ENCODE results near the gene PNMA6E.
"Not testable (repeated sequence)": the region's sequence is repeated elsewhere in the genome, so short reads cannot be mapped to it uniquely, and the experiment has no call there.

The PNMA6E gene

DNA sequence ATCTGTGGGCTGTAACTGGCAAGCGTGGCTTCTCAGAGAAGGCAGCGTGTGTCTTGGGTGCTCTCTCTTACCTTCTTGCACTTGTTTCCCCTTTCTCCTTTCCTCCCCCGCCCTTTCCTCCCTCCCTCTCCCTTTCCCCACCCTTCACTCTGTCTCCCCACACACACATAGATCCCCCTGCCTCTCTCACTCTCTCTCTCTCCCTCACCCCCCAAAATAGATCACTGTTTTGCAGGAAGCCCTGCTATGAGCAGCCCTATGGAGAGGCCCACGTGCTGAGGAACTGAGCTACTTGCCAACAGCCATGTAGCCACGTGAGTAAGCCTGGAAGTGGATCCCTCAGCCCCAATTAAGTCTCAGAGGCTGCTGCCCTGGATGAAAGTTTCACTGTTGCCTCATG is 4.3 kb upstream of the PNMA6E start:
- H3K27ac ChIP-seq (ENCODE audit: extremely low read depth, low read depth, low read length): no peak overlapping the region
- TF ChIP-seq ZNF571 (tag by site-specific recombination; IDR thresholded peaks at IDR 0.05) (no peak), MYNN (tag by site-specific recombination; IDR thresholded peaks at IDR 0.05; ENCODE audit: borderline replicate concordance) (no peak), OVOL3 (tag by site-specific recombination; IDR thresholded peaks at IDR 0.05) (no peak), ZNF239 (tag by site-specific recombination; IDR thresholded peaks at IDR 0.05) (no peak), TRIM28 (IDR thresholded peaks at IDR 0.05; ENCODE audit: borderline replicate concordance, low read length) (no peak), ZNF48 (tag by site-specific recombination; IDR thresholded peaks at IDR 0.05) (no peak), ZNF302 (tag by site-specific recombination; IDR thresholded peaks at IDR 0.05; ENCODE audit: low read depth) (no peak), ZNF354C (tag by site-specific recombination; IDR thresholded peaks at IDR 0.05; ENCODE audit: borderline replicate concordance, low read depth) (no peak), YY1 (tag by site-specific recombination; IDR thresholded peaks at IDR 0.05) (no peak), ZBTB7A (tag by site-specific recombination; IDR thresholded peaks at IDR 0.05; ENCODE audit: low read depth) (no peak), KLF10 (tag by site-specific recombination; IDR thresholded peaks at IDR 0.05) (no peak), ZNF658 (tag by site-specific recombination; IDR thresholded peaks at IDR 0.05) (no peak)
- TF ChIP-seq, protein P1, sequence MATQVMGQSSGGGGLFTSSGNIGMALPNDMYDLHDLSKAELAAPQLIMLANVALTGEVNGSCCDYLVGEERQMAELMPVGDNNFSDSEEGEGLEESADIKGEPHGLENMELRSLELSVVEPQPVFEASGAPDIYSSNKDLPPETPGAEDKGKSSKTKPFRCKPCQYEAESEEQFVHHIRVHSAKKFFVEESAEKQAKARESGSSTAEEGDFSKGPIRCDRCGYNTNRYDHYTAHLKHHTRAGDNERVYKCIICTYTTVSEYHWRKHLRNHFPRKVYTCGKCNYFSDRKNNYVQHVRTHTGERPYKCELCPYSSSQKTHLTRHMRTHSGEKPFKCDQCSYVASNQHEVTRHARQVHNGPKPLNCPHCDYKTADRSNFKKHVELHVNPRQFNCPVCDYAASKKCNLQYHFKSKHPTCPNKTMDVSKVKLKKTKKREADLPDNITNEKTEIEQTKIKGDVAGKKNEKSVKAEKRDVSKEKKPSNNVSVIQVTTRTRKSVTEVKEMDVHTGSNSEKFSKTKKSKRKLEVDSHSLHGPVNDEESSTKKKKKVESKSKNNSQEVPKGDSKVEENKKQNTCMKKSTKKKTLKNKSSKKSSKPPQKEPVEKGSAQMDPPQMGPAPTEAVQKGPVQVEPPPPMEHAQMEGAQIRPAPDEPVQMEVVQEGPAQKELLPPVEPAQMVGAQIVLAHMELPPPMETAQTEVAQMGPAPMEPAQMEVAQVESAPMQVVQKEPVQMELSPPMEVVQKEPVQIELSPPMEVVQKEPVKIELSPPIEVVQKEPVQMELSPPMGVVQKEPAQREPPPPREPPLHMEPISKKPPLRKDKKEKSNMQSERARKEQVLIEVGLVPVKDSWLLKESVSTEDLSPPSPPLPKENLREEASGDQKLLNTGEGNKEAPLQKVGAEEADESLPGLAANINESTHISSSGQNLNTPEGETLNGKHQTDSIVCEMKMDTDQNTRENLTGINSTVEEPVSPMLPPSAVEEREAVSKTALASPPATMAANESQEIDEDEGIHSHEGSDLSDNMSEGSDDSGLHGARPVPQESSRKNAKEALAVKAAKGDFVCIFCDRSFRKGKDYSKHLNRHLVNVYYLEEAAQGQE (tag by site-specific recombination; IDR thresholded peaks at IDR 0.05): no peak
- TF ChIP-seq, protein P2, sequence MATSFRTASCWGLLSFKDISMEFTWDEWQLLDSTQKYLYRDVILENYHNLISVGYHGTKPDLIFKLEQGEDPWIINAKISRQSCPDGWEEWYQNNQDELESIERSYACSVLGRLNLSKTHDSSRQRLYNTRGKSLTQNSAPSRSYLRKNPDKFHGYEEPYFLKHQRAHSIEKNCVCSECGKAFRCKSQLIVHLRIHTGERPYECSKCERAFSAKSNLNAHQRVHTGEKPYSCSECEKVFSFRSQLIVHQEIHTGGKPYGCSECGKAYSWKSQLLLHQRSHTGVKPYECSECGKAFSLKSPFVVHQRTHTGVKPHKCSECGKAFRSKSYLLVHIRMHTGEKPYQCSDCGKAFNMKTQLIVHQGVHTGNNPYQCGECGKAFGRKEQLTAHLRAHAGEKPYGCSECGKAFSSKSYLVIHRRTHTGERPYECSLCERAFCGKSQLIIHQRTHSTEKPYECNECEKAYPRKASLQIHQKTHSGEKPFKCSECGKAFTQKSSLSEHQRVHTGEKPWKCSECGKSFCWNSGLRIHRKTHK (tag by site-specific recombination; IDR thresholded peaks at IDR 0.05): no peak
- TF ChIP-seq, protein P3, sequence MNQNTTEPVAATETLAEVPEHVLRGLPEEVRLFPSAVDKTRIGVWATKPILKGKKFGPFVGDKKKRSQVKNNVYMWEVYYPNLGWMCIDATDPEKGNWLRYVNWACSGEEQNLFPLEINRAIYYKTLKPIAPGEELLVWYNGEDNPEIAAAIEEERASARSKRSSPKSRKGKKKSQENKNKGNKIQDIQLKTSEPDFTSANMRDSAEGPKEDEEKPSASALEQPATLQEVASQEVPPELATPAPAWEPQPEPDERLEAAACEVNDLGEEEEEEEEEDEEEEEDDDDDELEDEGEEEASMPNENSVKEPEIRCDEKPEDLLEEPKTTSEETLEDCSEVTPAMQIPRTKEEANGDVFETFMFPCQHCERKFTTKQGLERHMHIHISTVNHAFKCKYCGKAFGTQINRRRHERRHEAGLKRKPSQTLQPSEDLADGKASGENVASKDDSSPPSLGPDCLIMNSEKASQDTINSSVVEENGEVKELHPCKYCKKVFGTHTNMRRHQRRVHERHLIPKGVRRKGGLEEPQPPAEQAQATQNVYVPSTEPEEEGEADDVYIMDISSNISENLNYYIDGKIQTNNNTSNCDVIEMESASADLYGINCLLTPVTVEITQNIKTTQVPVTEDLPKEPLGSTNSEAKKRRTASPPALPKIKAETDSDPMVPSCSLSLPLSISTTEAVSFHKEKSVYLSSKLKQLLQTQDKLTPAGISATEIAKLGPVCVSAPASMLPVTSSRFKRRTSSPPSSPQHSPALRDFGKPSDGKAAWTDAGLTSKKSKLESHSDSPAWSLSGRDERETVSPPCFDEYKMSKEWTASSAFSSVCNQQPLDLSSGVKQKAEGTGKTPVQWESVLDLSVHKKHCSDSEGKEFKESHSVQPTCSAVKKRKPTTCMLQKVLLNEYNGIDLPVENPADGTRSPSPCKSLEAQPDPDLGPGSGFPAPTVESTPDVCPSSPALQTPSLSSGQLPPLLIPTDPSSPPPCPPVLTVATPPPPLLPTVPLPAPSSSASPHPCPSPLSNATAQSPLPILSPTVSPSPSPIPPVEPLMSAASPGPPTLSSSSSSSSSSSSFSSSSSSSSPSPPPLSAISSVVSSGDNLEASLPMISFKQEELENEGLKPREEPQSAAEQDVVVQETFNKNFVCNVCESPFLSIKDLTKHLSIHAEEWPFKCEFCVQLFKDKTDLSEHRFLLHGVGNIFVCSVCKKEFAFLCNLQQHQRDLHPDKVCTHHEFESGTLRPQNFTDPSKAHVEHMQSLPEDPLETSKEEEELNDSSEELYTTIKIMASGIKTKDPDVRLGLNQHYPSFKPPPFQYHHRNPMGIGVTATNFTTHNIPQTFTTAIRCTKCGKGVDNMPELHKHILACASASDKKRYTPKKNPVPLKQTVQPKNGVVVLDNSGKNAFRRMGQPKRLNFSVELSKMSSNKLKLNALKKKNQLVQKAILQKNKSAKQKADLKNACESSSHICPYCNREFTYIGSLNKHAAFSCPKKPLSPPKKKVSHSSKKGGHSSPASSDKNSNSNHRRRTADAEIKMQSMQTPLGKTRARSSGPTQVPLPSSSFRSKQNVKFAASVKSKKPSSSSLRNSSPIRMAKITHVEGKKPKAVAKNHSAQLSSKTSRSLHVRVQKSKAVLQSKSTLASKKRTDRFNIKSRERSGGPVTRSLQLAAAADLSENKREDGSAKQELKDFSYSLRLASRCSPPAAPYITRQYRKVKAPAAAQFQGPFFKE (tag by site-specific recombination; IDR thresholded peaks at IDR 0.05; ENCODE audit: borderline replicate concordance): no peak
- CTCF ChIA-PET: interaction anchor here (1.3 to 1.6 kb wide), 2 partner anchors 33 to 56 kb away, joined by 6 to 7 read pairs; no protein-coding TSS in a partner anchor
- H3K4me1 ChIP-seq (ENCODE audit: control insufficient read depth, insufficient read depth, low read length): no peaks in the 10 kb centered on the region
- H3K36me3 ChIP-seq (ENCODE audit: control insufficient read depth in 2 of 2, insufficient read depth in 1 of 2, low read length in 2 of 2): no peaks in the 10 kb centered on the region
- no peaks in the 10 kb centered on the region for H3K9me3 ChIP-seq (ENCODE audit: control insufficient read depth, insufficient read depth, low read depth, low read length)
- no peak overlapping the region for H3K4me3 ChIP-seq (ENCODE audit: low read depth, low read length)
- POLR2A ChIA-PET: no interaction called here

DNA sequence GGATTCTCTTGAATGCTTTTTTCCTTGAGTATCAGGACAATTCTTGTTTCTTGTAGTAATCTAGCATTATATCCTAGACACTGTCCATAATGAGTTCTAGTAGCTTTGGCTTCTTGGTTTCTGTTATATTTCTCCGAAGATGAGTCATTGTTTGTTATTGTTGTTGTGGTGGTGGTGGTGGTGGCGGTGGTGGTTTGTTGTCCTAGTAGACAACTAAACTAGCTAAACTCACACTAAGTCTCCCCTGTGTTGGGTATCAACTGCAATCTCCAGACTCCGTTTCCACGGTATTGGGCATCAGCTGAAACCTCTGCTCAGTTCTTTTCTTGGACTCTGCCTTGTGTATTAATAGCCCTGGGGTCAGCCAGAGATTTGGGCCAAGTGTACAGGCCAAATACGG is 3.2 kb upstream of the PNMA6E start:
- H3K36me3 ChIP-seq (ENCODE audit: control insufficient read depth in 2 of 2, insufficient read depth in 1 of 2, low read length in 2 of 2); H3K9me3 ChIP-seq (ENCODE audit: control insufficient read depth, insufficient read depth, low read depth, low read length); H3K4me1 ChIP-seq (ENCODE audit: control insufficient read depth, insufficient read depth, low read length); H3K4me3 ChIP-seq (ENCODE audit: low read depth, low read length); H3K27ac ChIP-seq (ENCODE audit: extremely low read depth, low read depth, low read length); POLR2A ChIA-PET: not testable (repeated sequence)
- CTCF ChIA-PET: interaction anchor here (0.7 to 1.6 kb wide), 2 partner anchors 57 to 597 kb away, joined by 3 to 7 read pairs; no protein-coding TSS in a partner anchor

Measured in HEK293 (cell line).